GM19467 (cell line): ENCODE results near the gene NTSR1.

Source experiments
- ATAC-seq: cut with Tn5 transposase; IDR thresholded peaks from one replicate; pipeline ENCODE4 v1.9.1; 2021; ENCODE audit warnings: mild to moderate bottlenecking, moderate library complexity; ENCODE audit not compliant: unreplicated experiment

The NTSR1 gene

DNA sequence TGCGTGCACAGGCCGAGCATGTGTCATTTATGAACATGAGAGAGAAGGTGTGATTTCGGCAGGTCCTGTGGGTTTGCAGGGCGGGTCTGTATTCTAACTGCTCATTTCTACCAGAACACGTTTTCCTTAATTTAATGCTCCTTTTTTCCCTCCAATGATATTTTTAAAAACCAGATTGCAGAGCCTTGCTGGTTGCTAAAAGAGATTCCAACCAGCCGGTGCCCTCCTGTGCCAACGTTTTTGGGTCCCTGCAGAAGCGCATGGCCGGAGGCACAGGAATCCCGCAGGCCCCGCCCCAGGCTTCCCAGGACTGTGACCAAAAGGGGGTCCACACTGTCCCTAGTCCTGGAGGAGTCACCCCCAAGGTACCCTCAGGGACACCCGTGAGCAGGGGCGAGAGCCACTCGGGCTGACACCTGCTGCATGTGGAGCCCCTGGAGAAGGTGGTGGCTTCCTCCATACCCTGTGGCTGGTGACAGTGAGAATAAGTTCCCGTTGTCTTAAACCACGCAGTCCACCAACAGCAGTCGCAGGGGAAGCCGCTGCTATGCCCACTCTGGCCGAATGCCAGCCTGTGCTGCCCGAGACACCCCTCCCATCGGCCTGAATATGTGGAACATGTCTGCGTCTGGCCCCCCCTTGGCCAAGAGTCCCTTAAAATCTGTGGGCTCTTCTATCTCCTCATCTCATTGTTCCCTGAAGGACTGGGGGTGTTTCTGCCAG, 15.7 kb upstream of the NTSR1 start:
- ATAC-seq, result no peak

DNA sequence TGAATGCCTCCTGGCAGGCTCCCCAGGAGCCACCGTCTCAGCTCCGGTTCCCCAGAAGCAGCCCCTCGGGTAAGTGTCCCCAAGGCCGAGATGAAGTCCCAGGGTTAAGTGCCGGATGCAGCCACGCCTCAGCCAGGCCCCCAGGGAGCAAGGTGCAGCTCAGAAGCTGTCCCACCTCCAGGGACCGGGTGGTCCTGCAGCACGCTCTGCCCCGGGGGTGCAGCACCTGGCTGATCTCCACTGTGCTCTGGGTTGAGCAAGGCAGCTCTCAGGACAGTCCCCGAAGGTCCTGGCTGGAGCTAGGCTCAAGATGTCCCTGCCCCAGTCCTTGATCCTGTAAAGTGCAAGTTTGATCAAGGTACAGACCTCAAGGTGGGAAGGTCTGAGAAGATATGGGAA, 15.1 kb upstream of the NTSR1 start:
- ATAC-seq, result no peak

DNA sequence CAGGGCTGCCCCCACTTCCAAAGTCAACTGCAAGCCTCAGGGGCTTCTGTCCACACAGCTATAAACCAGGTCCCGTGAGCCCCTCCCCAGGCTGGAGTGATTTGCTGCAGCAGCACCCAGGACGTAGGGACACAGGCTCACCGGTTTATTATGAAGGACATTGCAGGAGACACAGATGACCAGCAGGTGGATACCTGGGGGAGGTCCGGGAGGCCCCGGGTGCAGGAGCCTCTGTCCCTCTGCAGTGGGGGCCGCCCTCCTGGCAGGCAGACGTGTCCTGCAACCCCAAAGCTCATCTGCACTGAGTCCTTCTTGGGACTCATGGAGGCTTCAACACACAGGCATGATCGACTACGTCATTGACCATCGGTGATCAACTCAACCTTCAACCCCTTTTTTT, 14.5 kb upstream of the NTSR1 start:
- ATAC-seq, result no peak

DNA sequence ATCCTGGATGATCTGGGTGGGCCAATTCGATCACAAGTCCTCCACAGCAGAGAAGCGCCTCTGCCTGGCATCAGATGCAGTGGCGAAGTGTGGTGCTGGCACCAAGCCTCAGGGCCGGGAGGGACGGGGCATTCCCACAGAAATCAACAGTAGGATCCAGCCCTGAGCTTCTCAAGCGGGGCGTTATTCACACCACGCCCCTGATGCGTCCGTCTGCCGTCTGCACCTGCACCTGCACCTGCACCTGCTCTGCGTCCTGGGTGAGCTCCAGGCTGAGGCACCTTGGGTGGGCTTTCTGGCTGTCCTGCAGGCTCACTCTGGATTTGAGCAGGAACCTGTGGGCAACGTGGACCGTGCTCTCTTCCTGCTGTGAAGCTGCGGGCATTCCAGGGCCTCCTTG, 13.8 kb upstream of the NTSR1 start:
- no peak for ATAC-seq

DNA sequence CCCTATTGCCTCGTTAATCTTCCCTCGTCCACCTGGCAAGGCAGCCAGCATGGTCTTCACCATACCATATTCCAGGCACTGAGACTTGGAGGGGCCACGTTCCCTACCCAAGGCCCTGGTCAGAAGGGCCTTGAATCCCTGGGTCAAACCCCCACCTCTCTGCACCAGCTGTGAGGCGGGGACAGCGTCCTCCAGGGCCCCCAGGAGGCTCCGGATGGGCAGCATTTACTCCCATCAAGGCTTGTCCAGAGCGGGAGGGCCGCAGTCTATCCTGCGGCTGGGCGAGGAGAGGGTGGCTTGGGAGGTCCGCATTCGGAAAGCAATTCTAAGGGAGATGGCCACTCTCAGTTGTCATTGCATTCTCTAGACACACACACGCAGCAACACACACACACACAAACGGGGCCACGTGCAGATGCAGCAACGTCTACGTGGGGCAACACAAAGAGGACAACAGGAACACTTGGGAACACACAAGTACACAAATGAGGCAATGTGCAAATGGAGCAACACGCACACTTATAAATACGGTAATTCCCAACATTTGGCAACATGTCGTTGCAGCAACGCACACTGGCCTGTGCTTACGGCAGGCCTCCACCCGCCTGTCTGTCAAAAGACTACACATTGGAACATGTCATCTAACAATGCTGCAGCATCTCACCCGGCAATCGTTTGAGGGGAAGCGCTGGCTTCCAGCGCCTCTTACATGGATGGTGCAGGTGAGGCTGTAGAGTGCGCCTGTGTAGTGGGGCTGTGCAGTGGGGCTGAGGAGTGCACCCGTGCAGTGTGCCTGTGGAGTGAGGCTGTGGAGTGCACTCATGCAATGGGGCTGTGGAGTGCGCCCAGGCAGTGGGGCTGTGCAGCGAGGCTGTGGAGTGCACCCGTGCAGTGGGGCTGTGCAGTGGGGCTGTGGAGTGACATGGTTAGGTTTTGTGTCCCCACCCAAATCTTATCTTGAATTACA, 12.9 kb upstream of the NTSR1 start:
- no peak for ATAC-seq

DNA sequence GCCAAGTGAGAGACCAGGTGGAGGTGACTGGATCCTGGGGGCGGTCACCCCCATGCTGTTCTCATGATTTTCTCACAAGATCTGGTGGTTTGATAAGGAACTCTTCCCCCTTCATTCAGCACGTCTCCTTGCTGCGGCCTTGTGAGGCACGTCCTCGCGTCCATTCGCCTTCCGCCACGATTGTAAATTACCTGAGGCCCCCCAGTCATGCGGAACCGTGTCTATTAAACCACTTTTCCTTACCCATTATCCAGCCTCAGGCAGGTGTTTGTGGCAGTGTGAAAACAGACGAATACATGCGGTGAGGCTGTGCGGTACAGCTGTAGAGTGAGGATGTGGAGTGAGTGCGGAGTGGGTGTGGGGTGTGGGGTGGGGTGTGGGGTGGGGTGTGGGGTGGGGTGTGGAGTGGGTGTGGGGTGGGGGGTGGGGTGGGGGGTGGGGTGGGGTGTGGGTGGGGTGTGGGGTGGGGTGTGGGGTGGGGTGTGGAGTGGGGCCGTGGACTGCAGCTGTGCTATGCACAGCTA, 12.1 kb upstream of the NTSR1 start:
- no peak for ATAC-seq

DNA sequence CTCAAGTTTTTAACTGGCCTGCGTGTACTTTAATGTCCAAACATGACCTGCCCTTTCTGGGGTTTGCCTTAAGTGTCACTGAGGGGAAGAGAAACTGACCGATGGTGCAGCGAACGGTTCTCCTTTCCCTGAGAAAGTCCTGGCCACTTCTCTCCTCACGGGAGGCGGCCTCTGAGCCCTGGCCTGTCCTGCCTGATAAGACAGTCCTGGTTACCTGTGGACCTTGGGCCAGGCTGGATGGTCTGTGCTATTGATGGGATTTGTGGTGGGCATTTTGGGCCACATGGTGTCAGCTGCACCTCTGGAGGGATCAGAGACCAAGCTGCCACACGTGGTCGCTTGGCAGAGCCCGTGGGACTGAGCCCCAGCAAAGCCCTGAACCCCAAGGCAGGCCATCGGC, 11.6 kb upstream of the NTSR1 start:
- no peak for ATAC-seq

DNA sequence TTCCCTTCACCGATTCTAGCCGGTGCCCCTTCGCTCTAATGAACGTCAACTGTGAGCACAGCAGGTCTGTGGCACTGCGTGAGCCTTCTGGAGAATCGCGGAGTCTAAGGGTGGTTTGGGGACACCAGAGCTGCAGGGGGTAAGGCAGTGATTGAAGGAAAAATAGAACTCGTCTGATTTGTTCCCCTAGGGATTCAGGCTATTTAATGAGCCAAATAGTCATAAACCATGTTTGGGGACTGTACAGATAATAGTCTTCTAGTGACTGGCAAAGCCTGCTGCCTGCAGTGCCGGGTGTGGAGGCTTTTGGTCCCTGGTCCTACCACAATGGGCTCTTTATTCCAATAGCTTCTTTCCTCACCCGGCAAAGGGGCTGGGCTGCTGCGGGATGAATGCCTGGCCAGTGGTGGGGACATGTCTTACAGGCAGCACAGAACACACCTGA, 11.1 kb upstream of the NTSR1 start:
- ATAC-seq, result no peak

DNA sequence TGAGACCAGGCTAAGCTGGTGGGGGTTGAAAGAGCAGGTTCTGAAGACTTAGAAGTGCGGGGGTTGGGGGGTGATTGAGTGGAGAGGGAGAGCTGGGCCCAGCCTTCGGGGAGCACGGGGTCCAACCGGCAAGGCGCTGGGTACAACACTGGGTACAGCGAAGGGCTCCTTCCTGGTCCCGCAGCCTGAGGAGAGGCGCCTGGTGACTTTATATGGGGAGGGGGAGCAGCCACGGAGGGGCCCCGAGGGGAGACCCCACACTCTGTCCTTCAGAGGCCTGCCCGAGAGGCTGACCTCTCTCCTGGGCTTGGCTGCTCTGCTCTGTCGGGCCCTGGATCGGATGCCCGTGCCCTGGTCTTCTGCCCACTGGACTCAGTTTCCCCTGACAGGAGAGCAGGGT, 10.4 kb upstream of the NTSR1 start:
- no peak for ATAC-seq

DNA sequence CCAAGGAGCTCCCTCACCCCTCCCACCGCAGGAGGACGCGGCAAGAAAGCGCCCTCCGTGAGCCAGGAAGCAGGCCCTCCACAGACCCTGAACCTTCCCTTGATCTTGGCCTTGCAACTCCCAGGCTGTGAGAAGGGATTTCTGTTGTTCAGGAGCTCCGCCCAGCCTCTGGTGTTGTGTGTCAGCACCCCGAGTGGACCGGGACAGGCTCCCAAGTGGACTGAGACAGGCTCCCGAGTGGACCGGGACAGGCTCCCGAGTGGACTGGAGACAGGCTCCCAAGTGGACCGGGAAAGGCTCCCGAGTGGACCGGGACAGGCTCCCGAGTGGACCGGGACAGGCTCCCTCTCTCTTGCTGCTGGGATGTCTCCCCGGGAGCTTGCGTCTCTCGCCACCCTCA, 9.3 kb upstream of the NTSR1 start:
- ATAC-seq, result no peak

DNA sequence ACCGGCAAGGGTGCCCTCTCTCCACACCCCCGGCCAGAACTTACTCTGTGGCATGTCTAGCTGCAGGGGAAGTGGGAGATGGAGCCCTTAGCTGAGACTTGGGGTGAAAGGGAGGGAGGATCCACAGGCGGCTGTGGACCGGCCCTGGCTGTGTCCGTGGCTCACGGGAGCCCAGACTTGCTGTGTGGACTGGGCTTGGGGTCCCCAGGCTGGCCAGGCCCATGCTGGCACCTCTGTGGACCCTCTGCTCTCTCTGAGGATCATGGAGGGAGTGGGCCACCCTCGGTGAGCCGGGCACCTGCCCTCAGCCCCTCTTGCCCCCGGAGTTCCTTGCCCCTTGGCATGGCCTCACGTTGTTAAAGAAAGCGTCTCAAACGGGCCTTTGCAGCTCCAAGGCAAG, 8.9 kb upstream of the NTSR1 start:
- no peak for ATAC-seq

DNA sequence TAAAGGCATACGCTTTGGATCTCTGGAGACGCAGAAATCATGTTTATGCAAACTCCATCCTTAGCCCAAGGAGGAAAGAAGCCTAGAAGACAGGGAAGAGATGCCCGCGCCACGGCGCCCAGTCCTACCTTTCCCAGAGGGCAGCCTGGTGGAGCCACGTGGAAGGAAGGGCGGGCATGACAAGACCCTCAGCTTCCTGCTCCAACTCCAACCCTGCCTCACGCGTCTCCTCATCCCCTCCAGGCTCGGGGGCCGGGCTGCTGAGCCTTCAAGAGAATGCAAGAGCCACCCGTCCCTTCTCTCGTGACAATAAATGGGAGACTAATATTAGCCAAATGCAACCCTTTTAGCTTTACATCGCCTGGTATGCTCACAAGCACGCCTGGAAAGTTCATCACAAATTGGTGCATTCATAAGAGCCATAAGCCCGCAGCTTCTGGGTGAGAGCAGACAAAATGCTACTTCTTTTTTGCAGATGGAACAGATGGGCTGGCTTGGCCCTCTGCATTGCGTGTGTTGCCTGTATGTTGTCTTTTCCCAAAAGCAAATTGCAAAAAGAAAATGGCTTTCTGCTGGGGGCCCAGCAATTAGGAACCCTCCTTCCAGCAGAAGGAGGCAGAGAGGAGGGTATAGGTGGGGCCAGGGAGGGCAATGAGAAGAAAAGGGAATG, 8.2 kb upstream of the NTSR1 start:
- no peak for ATAC-seq

DNA sequence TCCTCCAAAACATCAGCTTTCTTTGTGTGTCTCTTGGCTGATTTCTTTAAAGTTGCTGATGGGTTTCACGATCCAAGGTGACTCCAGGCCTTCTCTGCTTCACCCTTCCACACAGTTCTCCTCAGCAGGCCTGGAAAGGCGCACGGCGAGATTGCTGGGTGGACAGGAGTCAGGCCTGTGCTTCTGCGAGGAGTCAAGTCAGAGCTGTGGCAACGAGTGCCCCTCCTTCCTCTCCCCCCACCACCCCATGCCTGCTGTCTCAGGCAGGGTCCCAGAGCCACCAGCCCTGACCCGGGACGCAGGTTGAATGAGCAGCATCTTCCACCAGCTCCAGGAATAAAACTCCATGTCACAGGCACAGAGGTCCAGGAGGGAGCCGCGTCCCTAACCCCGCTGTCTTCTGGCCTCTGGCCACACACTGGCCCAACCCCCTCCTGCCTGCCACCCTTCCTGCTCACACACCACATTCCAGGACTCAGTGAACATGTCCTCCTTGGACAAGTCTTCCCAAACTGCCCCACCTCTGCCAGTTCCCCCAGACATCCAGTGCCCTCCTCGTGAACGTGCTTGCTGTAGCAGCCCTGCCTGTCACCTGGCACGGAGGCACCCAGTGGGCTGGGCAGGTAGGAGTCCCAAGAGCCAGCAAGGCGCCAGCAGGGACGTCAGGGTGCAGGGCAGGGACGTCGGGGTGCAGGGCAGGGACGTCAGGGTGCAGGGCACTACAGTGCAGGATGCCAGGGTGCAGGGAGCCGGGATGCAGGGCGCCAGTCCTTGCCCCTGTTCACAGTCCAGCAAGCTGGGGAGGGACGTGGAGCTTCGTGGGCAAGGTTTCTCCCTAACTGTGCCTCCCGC, 7.2 kb upstream of the NTSR1 start:
- ATAC-seq, result no peak

DNA sequence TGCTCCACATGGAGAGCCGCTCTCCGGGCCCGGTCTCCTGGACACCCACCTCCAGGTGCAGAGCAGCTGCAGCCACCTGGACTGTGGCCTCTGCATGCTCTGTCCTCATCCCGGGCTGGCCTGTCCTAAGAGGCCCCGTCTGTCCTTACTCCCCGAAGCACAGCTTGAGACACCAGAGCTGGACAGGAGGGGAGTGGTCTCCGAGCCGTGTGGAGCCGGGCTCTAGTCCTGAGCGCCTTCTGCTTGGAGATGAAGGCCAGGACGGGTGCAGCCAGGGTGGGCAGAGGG, 6.7 kb upstream of the NTSR1 start:
- ATAC-seq, result no peak

DNA sequence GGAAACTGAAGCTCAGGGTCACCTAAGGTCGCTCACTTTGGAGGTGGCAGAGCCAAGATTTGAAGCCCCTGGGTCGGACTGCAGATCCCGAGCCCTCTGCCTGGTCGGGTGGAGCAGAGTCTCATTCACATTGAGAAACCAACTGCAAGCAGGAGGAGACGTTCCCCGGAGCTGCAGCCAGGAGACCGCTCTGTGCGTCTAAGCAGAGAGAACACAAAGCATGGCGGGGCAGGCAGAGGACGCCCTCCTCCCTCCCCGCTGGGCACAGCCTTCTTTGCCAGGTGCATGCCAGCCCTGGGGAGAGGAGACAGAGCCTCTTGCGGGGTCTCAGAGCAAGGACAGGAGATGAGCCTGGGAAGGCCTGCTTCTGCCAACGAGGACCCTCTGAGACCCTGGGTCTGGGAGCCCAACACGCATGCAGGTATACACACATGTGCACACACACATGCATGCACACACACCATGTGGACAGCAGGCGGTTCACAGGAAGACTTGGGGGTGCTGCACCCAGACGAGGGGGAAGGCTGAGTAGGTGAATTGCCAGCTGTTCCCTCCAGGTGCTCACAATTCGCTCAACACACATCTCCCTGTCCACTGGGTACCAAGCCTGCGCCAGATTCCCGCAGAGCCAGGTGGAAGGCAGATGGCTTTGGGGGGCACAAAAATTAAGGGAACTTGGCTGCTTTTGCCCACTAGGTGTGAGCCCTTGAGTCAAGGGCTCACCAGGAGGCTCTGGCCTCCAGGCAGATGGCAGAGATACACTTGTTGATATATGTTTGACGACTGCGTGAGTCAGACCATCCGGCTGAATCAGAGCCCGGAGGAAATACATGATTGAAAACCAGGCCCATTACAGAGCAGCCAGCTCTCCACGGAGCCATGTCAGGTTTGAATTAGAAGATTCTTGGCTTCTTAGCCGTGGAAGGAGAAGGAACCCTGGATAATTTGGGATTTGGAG, 5.5 kb upstream of the NTSR1 start:
- no peak for ATAC-seq

DNA sequence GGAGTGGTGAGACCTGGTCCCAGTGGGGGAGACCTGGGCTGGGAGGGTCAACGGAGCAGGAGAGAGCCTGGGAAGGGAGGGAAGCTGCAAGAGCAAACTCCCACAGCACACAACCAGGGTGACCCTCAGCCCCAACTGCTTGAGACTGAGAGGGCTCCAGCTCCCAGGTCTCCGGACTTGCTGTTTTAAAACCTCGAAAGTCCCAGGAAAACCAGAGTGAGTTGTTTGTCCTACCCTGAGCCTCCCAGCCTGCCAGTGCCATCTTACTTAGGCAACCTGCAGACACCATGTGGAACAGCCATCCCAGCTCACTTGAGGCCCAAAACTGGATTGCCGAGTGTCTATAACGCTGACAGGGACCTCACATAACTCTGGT, 4.8 kb upstream of the NTSR1 start:
- no peak for ATAC-seq

DNA sequence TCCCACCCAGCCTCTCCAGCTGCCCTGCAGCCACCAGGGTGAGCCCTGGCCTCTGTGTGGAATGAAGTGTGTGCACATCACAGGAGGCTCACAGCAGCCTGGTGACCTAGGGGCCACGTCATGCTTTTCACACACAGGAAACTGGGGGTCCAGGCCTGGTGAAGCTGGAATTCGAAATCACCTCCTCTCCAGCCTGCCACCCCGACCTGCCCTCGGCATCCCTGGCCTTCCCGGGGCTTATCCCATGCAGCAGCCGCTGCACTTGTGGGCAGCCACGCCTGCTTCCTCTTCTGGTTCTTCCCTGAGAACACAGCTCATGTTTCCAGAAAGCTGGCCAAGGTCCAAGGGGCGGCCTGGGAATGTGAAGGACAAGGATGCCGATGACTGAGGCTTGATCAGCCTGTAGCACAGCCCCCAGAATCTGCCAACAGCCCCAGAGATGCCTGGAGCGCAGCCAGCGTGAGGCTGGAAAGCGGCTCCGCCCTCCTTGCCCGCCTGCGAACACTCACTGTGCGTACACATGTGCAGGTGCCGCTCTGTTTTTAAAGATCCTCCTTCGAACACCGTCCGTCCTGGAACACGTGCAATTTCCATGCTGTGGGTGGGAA, 4.2 kb upstream of the NTSR1 start:
- ATAC-seq, result no peak

DNA sequence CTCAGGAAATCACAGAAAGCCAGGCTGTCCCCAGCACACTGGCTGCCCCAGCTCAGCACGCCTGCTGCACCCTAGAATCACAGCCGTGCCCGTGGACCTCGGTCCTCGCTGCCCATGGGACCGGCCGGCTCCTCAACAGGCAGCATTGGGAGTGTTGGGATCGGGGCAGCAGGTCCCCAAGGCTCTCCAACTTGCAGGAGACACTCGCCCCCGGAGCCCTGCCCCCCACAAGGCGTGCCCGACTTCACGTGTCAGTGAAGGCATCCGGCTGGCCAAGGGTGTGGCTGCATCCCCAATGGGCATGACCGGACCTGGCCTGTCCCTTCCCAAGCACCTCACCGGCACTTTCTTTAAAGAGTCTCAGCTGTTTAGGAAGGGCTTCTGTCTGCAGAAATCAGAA, 3.0 kb upstream of the NTSR1 start:
- ATAC-seq, result no peak

DNA sequence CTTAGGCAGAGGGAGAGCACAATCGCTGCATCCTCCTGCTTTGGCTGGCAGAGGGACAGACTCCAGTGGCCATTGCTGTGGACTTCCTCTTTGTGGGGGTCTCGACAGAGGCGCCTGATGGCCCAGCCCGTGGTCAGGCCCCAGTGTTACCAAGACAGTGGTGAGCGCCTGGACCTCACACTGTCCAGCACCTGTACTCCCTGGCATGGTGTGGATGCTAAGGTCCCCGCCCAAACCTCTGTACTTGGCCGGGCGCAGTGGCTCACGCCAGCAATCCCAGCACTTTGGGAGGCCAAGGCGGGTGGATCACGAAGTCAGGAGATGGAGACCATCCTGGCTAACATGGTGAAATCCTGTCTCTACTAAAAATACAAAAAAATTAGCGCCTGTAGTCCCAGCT, 2.3 kb upstream of the NTSR1 start:
- ATAC-seq, result no peak
